Measurements from ENCODE around the gene MUC20.
"Not testable (repeated sequence)": the region's sequence is repeated elsewhere in the genome, so short reads cannot be mapped to it uniquely, and the experiment has no call there.

Gene MUC20

DNA sequence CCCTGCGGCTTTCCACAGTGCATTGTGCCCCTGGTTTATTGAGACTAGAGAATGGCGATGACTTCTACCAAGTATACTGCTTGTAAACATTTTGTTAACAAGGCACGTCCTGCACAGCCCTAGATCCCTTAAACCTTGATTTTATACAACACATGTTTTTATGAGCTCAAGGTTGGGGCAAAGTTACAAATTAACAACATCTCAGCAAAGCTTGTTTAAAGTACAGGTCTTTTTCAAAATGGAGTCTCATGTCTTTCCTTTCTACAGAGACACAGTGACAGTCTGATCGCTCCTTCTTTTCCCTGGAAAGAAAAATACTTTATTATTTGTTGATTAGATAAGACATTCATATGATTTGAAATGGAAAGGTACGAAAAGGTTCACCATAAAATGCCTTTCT is 8.0 kb downstream of the MUC20 start:
- not testable (repeated sequence) for DNase-seq (ENCODE audit: low read depth in 4 of 4, low spot score in 1 of 4)

DNA sequence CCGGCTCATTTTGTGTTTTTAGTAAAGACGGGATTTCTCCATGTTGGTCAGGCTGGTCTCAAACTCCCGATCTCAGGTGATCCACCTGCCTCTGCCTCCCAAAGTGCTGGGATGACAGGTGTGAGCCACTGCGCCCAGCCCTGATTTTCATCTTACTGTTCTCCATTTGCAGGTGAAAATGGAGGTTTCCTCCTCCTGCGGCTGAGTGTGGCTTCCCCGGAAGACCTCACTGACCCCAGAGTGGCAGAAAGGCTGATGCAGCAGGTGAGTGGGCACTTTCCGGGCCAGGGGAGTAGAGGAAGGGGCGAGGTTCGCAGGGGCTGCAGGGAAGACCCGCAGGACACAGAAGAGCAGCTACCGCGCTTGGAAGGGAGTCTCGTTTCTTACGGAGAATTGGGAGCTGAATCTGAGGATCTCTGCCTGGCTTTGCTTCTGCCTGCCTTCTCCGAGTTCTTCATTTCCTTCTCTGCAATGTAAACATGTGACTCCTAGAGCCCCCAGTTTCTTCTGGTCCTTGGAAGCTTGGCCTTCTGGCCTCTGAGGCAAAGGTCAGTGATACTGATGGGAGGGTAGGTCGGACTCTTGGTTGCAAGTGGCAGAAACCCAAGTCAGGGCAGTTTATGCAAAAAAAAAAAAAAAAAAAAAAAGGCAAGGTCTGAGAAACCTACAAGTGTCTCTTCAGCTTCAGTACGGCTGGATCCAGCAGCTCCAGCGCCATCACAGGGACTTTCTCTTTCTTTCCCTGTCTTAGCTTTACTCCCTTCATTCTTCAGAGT is 8.9 kb downstream of the MUC20 start:
- no peak for DNase-seq (ENCODE audit: low read depth in 4 of 4, low spot score in 1 of 4)

DNA sequence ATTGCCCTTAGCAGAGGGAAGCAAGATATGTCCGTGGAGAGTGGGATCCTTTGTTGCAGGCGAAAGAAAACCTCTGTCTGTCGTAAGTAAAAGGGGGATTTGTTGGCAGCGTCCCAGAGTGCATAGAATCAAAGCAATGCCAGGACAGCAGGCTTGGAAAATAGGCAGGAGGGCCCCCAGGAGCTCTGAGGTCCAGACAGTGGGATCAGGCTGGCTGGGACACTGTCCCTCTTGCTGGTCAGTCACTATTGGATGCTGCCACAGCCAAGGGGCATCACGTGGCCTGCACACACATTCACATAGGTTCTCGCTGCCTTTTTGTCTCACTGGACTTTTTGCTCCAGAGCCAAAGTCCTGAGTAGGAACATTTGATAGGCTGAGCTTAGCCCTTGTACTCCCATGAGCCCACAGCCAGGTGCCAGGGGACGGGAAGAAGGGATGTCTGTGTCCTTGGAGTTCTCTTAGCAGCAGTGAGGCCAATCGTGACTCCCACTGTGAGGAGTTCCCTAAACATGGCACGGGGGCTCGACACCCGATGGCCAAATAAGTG is 10.7 kb downstream of the MUC20 start:
- no peak for DNase-seq (ENCODE audit: low read depth in 4 of 4, low spot score in 1 of 4)

DNA sequence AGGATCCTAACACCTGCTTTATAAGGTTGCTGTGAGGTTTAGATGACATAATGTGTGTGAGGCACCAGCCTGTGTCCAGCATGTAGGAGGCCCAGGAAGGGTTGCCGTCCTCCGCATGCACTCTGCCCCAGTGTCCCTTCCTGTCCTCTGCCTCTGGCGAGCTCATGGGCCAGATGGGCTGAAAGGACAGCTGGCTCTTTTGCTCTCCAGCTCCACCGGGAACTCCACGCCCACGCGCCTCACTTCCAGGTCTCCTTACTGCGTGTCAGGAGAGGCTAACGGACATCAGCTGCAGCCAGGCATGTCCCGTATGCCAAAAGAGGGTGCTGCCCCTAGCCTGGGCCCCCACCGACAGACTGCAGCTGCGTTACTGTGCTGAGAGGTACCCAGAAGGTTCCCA is 12.2 kb downstream of the MUC20 start:
- DNase-seq (ENCODE audit: low read depth in 4 of 4, low spot score in 1 of 4): no peak

DNA sequence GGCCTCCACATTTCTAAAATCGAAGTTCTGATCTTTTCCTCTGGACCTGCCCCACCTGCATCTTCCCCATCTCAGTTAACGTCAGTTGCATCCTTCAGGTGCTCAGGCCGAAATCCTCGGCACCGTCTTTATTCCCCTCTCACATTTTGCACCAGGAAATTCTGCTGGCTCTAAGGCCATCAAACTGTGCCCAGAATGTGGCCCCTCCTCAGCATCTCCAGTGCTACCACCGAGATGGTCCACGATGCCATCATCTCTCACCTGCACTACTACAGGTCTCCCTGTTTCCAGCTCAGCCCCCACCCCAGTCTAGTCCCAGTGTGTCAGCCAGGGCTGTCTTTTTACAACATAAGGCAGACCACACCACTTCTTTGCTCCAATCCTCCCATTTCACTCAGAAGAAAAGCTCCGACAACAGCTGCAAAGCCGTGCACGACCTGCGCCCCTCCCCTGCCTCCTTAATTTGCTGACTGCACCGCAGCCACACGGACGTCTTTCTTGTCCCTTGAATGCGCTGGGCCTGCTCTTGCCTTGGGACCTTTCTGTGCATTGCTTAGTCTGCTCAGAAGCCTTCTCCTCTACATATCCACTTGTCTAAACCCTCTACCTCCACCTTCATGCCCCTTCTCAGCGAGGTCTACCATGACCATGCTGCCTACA is 14.4 kb downstream of the MUC20 start:
- no peak for DNase-seq (ENCODE audit: low read depth in 4 of 4, low spot score in 1 of 4)

DNA sequence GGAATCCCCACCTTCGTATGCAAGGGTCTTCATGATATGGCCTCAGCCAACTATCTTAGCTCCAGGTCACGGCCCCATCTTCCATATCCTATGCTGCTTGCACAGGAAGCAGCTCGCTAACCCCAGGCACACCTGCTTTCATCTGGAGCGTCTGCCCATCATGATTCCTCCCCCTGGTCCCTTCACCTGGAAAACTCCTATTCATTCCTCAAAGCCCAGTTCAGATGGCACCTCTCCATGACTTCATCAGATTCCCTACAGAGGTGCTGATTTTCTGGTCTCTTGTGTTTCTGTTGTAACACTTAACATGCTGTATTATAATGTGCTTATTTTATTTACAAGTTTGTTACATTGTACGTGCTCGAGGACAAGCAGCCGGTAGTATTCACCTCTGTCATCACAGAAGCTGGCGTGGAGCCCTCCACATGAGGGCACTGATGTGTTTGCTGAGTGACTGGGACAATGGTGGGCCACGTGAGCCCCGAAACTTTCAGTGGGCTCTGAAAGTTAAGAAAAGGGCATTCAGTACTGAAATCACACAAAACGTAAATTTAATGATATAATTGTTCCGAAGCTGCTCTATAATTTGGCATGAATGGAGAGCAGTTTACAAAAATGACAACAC is 16.2 kb downstream of the MUC20 start:
- DNase-seq (ENCODE audit: low read depth in 4 of 4, low spot score in 1 of 4): no peak

DNA sequence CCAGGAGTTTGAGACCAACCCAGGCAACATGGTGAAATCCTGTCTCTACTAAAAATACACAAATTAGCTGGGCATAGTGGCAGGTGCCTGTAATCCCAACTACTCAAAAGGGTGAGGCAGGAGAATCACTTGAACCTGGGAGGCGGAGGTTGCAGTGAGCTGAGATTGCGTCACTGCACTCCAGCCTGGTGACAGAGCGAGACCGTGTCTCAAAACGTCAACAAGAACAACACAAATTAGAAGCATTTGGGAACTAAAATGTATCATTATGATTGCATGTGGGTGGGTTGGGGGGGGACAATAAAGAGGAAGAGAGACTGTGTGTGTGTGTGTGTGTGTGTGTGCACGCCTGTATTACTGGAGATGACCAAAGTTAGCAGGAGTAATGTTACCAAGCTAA is 17.0 kb downstream of the MUC20 start:
- DNase-seq (ENCODE audit: low read depth in 4 of 4, low spot score in 1 of 4): not testable (repeated sequence)

DNA sequence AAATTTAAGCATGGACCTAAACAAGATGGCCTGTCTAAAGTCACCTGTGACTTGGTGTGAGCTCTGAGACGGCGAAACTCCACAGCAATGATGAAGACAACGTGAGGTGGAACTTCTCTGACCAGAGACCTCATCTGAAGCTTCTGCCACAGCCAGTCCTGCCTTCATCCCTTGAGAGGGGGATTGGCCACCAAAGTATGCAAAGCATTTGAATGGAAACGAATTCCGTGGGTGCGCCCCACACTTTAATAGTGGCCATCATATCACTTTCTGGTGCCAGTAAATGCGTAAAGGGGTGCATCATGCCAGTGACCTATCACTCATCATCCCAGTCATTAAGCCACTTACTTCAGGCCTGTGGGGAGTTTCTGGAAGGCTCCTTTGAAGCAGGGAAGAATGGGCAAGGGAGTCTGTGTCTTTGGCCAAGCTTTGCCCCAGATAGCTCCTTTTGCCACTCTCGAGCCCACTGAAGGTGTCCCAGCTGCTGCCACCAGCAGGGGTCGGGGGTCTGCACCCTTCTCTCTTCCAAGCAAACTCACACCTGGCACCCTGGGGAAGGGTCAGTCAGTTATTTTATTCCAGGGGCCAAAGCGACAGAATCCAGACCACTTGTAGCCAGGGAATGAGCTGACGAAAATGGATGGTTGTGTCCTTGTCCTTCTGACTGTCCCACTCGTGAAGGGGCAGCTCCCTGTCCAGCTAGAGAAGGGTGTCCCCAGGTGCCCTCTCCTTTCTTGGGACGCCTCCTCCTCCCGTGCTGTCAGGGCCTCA is 17.7 kb downstream of the MUC20 start:
- DNase-seq (ENCODE audit: low read depth in 4 of 4, low spot score in 1 of 4): no peak

DNA sequence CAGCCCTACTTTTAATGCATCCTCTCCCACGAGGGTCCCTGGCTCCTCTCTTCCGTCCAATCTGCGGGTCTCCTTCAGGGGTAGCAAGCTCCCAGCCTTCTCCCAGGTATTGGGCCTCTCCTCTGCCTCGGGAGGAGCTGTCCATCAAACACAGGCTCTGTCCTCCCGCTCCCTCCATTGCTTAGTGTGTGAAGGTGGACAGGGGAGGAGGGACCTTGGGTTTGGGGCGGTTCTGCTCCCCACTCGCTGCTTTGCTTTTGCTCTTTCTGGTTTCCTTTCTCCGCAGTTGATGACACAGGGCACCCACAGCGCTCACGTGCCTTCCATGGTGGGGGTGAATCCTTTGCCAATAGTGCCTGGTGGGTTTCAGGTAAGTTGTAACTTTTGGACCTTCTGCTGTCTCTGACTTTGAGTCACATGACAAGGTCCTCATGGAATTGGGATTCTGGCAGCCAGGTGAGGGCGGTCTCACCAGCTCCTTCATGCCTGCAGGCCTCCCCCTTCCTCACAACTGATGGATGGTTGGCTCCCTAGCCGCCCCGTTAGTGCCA is 18.9 kb downstream of the MUC20 start:
- no peak for DNase-seq (ENCODE audit: low read depth in 4 of 4, low spot score in 1 of 4)

DNA sequence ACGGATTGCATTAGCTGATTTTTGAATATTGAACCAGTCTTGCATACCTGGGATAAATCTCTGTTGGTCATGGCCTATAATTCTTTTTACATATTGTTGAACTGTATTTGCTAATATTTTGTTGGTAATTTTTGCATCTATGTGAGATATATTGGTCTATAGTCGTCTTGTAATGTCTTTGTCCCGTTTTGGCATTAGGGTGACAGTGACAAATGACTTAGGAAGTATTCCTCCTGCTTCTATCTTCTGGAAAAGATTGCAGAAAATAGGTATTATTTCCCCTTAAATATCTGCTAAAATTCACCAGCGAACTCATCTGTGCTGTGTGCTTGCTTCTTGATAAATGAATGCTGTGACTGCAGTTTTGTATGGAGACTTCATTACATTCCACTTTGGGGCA is 23.7 kb downstream of the MUC20 start:
- no peak for DNase-seq (ENCODE audit: low read depth in 4 of 4, low spot score in 1 of 4)

DNA sequence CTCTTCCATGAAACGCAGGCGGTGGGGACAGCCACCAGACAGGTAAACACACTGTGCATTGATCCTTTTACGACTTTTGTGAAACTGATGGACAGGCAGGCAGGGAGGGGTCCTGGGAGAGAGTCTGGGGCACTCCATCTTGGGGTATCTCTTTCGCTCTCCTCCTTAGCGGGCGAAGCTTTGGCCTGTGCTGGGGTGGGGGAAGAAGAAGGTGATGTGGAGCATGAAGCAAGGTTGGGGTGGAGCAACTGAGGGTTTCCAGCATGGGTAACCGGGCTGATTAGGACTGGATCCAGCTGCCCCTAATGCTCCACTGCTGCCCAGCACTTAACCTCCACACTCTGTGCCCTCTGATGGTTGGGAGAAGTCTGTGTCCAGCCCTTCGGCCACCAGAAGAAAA is 25.6 kb downstream of the MUC20 start:
- DNase-seq (ENCODE audit: low read depth in 4 of 4, low spot score in 1 of 4): no peak

DNA sequence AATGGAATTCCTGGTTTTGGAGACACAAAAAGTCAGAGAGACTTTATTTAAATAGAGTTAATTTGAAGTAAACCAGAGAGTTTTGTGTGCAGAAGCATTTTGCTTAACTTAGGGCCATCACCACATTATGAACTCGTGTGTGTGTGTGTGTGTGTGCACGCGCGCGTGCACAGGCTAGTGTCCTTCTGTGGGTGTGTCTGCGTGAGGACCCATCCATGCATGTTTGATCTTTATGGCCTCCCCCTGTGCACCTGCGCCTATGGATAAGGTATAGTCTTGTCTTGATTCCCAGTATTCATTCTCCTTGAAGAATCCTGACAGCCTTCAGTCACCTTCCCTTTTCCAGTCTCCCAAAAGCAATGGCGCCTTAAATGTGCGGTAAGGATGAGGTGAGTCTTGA is 26.0 kb downstream of the MUC20 start:
- DNase-seq (ENCODE audit: low read depth in 4 of 4, low spot score in 1 of 4): no peak

DNA sequence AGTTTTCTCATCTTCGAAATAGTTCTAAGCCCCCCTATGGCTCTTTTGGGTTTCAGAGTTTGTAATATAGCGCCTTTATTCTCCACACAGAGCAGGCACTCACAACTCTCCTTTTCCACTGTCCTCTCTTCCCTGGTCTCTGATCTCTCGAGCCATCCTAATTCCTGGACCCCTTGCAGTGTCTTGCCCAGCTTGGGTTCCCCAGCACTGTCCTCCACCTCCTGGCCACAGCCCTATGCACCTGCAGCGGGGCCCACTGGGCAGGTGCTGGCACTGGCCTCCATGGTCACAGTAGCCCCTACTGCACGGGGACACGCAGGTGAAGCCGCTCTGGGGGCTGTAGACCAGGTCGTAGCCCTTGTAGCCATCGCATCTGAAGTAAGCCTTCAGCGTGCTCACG is 27.9 kb downstream of the MUC20 start:
- no peak for DNase-seq (ENCODE audit: low read depth in 4 of 4, low spot score in 1 of 4)

DNA sequence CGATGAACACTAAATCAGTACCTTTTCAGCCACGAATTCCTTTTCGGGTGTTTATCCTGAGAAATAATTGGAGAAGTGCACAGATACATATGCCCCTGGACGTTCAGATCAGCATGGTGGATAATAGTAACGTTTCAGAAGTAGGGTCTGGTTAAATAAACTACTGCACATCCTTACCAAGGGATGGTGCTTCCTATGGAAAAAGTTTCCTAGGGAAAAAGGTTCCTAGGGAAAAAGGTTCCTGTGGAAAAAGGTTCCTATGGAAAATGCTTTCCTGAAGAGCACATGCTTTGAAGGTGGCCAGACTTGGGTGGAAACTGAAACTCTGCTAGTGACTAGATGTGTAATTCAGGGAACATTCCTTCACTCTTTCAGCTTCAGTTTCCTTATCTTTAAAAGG is 28.3 kb downstream of the MUC20 start:
- not testable (repeated sequence) for DNase-seq (ENCODE audit: low read depth in 4 of 4, low spot score in 1 of 4)

DNA sequence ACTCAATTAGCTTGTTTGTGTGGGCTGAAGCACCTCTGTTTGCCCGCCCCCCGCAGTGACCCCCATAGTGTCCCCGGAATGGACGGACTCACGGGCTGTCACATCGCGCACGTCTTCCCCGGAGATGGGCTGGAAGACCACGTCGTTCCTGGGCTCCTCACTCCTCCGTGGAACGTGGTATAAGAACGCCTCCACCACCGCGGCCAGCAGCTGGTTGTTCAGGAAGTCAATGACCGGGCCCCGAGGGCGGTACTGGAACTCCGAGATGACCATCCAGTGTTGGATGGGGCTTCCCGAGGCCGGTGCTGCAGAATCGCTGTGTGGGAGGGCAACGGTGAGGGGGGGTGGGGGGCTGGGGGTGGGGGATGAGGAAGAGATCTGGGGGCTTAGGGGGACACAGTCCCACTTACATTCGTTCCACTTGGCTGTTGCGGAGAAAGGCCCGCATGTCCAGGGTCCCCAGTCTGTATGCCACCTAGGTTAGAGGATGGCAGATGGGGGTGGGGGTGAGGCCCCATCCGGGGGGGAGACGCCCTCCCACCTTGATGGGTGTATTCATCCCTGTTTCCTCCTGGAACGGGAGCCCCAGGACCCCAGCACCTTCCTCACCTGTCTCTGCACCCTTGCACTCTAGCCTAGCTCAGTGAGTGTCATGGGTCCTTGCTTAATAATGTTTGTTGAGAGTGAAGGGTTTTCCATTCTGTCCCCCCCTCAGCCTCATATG is 30.2 kb downstream of the MUC20 start:
- no peak for DNase-seq (ENCODE audit: low read depth in 4 of 4, low spot score in 1 of 4)

DNA sequence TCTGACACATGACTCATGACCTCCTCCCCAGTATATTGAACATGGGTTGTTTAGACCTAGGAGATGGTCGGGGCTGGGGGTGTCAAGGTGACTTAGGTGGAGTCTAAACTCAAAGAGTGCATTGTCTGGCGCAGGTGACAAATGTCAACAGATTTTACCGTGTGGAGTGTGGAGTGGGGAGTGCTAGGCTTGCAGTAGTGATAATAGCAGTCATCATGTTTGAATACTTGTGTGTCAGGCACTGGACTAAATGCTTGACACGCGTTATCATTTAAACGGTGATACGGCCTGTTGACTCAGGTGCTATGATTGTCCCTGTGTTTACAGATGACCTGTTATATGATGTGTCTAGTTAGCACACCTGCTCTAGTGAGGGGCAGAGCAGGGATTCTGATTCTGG is 30.8 kb downstream of the MUC20 start:
- no peak for DNase-seq (ENCODE audit: low read depth in 4 of 4, low spot score in 1 of 4)

DNA sequence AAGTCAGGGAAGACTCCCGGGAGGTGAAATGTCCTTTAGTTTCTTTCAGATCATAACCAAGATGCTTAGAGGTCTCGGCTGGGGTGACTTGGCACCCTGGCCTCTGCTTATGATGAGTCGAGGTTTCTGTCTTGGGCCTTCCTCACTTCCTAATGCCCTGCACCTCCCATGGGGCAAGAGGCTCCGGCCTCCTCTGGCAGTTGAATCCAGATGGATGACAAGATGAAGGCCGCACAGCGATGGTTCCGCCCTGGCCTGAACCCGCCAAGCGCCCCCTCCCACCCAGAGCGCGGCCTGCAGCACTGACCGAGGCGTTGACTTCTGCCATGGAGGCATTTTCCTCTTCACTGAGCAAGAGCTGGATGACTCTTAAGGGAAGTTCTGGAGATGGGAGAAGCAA is 31.3 kb downstream of the MUC20 start:
- no peak for DNase-seq (ENCODE audit: low read depth in 4 of 4, low spot score in 1 of 4)

DNA sequence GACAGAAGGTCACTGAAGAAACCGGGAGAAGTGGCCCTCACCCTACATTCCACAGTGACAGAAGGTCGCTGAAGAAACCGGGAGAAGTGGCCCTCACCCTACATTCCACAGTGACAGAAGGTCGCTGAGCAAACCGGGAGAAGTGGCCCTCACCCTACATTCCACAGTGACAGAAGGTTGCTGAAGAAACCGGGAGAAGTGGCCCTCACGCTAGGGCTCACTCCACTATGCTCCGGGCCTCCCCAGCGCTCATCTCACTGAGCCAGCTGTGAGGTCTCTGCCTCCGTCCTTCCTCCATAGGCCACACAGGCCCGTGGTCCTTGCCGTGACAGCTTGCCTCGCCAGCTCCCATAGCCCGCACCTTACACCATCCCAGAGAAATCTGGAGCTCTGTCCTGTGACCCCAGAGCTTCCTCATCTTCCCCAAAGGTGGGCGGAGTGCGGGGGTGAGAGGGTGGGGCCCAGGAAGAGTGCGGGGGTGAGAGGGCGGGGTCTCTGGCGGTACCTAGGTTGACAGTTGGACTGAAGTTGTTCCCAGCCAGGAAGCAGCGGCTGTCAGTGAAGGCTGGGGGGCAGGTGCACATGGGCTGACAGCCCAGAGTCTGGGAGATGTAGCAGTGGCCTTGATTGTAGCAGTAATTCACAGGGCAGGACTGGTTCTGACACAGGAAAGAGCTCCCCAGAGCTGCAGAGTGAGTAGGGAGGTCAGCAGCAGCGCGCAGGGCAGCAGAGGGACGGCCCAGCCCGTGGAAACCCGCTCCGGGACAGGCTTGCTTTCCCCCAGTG is 32.0 kb downstream of the MUC20 start:
- no peak for DNase-seq (ENCODE audit: low read depth in 4 of 4, low spot score in 1 of 4)

DNA sequence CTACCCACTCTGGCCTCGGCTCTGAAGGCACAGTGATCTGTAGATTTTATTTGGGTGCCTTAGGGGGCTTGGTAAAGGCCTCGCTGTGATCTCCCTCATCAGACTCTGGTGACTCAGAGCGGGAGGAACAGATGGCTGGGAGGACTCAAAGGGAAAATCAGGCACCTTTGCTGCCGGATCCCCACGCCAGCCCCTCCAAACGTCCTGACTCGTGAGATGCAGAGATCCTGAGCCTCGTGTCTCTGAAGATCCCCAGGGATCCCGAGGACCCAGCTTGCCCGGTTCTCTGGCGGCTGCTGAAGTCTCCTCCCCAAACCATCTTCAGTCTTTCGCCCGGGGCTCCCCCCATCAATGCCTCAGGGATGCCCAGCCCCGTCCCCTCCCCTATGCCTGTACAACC is 32.8 kb downstream of the MUC20 start:
- DNase-seq (ENCODE audit: low read depth in 4 of 4, low spot score in 1 of 4): no peak

DNA sequence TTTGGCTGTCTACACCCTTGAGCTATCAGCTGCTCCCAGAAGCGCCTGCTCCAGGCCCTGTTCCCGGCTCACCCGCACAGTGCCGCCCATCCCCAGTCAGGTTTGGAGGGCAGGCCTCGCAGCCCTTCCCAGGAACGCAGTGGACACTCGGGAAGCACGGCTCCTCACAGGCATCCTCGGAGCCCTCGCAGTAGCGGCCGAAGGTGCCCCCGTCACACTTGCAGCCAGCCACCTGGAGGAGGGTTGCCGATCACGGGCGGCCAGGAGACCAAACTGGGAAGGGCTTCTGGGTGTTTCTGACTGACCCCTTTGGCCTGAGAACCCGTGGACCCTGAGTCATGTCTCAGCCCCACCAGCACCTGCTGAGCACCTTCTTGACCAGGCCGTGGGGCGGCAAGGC is 33.4 kb downstream of the MUC20 start:
- no peak for DNase-seq (ENCODE audit: low read depth in 4 of 4, low spot score in 1 of 4)
